IMR-90 (cell line): ENCODE results near the gene LIPH. TPM values are rescaled to one million over a fixed set of nuclear protein-coding genes. Genes with fewer than 3 reads are reported as not detected.

Source experiments
- ATAC-seq: fragments of 200-7000 bp; cut with Tn5 transposase; 2 replicates; pipeline ENCODE4 v1.9.1; 2020; ENCODE audit warnings: low read depth, mild to moderate bottlenecking, moderate library complexity
- BruUV-seq: library from RNA; stranded (reverse); fragments of 400-500 nt; replicated peaks from 2 replicates; lab custom pipeline; 2021; lab: Mats Ljungman, UMichigan
- CTCF ChIA-PET: fragments of 300-600 bp; formaldehyde crosslinking; extraction: SDS; loops from one replicate; lab custom pipeline; 2021; ENCODE audit warnings: antibody characterized with exemption; lab: Yijun Ruan, JAX
- POLR2A ChIA-PET: fragments of 300-600 bp; sonication (Branson Sonifier 250); formaldehyde crosslinking; loops from one replicate; lab custom pipeline; 2022; ENCODE audit warnings: antibody characterized with exemption; ENCODE audit not compliant: unreplicated experiment; lab: Charles Lee
- DNase-seq: peaks from one replicate; pipeline ENCODE4 v3.0.0; 2013
- H2AFZ ChIP-seq: replicated peaks from 2 replicates; pipeline ENCODE3; 2013; ENCODE audit warnings: low read length, mild to moderate bottlenecking; ENCODE audit not compliant: poor library complexity
- H2AK5ac ChIP-seq: 2 replicates; pipeline ENCODE4 v1.6.1; 2013; ENCODE audit warnings: low read depth, low read length, inconsistent platforms
- H2AK9ac ChIP-seq: replicated peaks from 2 replicates; pipeline ENCODE3; 2013; ENCODE audit warnings: mild to moderate bottlenecking, low read depth, low read length, moderate library complexity; ENCODE audit not compliant: poor library complexity
- H2BK120ac ChIP-seq: 2 replicates; pipeline ENCODE4 v1.6.1; 2013; ENCODE audit warnings: low read depth, low read length, inconsistent platforms
- H2BK15ac ChIP-seq: 3 replicates; pipeline ENCODE4 v1.6.1; 2013; ENCODE audit warnings: low read depth, low read length, inconsistent platforms
- H2BK20ac ChIP-seq: 2 replicates; pipeline ENCODE4 v1.6.1; 2013; ENCODE audit warnings: low read depth, mild to moderate bottlenecking, inconsistent platforms, low read length, moderate library complexity
- H2BK5ac ChIP-seq: 2 replicates; pipeline ENCODE4 v1.6.1; 2013; ENCODE audit warnings: mild to moderate bottlenecking, low read depth, low read length, inconsistent platforms; ENCODE audit not compliant: poor library complexity, severe bottlenecking
- H3K14ac ChIP-seq: replicated peaks from 2 replicates; pipeline ENCODE4 v1.6.1; 2013; ENCODE audit warnings: low read depth, low read length, inconsistent platforms
- H3K18ac ChIP-seq: 2 replicates; pipeline ENCODE4 v1.6.1; 2013; ENCODE audit warnings: low read depth, low read length, control low read depth
- H3K23ac ChIP-seq: 2 replicates; pipeline ENCODE4 v1.6.1; 2013; ENCODE audit warnings: low read depth, low read length, inconsistent platforms
- H3K27ac ChIP-seq: 2 replicates; pipeline ENCODE4 v1.5.1; 2013; ENCODE audit warnings: mild to moderate bottlenecking, control low read depth, low read length; ENCODE audit not compliant: insufficient read depth
- H3K27me3 ChIP-seq: 2 replicates; pipeline ENCODE4 v1.6.1; 2013; ENCODE audit warnings: low read length; ENCODE audit not compliant: control insufficient read depth, insufficient read depth
- H3K36me3 ChIP-seq: 2 replicates; pipeline ENCODE4 v1.6.1; 2013; ENCODE audit warnings: low read length, mixed read lengths; ENCODE audit not compliant: control insufficient read depth, insufficient read depth
- H3K4ac ChIP-seq: 2 replicates; pipeline ENCODE4 v1.6.1; 2013; ENCODE audit warnings: low read depth, low read length, inconsistent platforms
- H3K4me1 ChIP-seq: 2 replicates; pipeline ENCODE4 v1.6.1; 2013; ENCODE audit warnings: low read length, mixed read lengths; ENCODE audit not compliant: control insufficient read depth, insufficient read depth
- H3K4me2 ChIP-seq: 2 replicates; pipeline ENCODE4 v1.6.1; 2013; ENCODE audit warnings: low read depth, mild to moderate bottlenecking, control low read depth, low read length, moderate library complexity
- H3K4me3 ChIP-seq: 2 replicates; pipeline ENCODE4 v1.5.1; 2013; ENCODE audit warnings: low read depth, mild to moderate bottlenecking, control low read depth, low read length, moderate library complexity; ENCODE audit not compliant: insufficient read depth
- H3K56ac ChIP-seq: 2 replicates; pipeline ENCODE4 v1.6.1; 2013; ENCODE audit warnings: low read length, inconsistent platforms; ENCODE audit not compliant: insufficient read depth; ENCODE audit errors: extremely low read depth
- H3K79me1 ChIP-seq, 2 experiments: 2 replicates each; pipeline ENCODE4 v1.6.1; 2013; ENCODE audit warnings: low read length in 2 of 2, inconsistent platforms in 1 of 2, low read depth in 1 of 2
- H3K9ac ChIP-seq: 2 replicates; pipeline ENCODE4 v1.6.1; 2013; ENCODE audit warnings: low read depth, low read length, control low read depth
- H3K9me1 ChIP-seq: 2 replicates; pipeline ENCODE4 v1.6.1; 2013; ENCODE audit warnings: low read length, inconsistent platforms; ENCODE audit not compliant: insufficient read depth
- H3K9me3 ChIP-seq: 2 replicates; pipeline ENCODE4 v1.6.1; 2013; ENCODE audit warnings: low read length; ENCODE audit not compliant: control insufficient read depth, insufficient read depth
- H4K20me1 ChIP-seq: 2 replicates; pipeline ENCODE4 v1.6.1; 2013; ENCODE audit warnings: low read length, inconsistent platforms; ENCODE audit not compliant: insufficient read depth
- H4K5ac ChIP-seq: 2 replicates; pipeline ENCODE4 v1.6.1; 2013; ENCODE audit warnings: mild to moderate bottlenecking, low read depth, low read length, control low read depth
- H4K8ac ChIP-seq, 2 experiments: 2 replicates each; pipeline ENCODE4 v1.6.1; 2013; ENCODE audit warnings: low read depth in 2 of 2, low read length in 2 of 2, control low read depth in 1 of 2, inconsistent platforms in 1 of 2
- H4K91ac ChIP-seq: 2 replicates; pipeline ENCODE4 v1.6.1; 2013; ENCODE audit warnings: low read depth, low read length, inconsistent platforms; ENCODE audit not compliant: insufficient read depth
- MXI1 ChIP-seq: IDR thresholded peaks from 2 replicates; pipeline ENCODE4 v1.6.1; 2012; ENCODE audit warnings: low read depth, mild to moderate bottlenecking, low read length, moderate library complexity, borderline replicate concordance
- POLR2A ChIP-seq: IDR thresholded peaks from 2 replicates; pipeline ENCODE4 v1.6.1; 2012; ENCODE audit warnings: mild to moderate bottlenecking, low read depth, low read length
- RCOR1 ChIP-seq: IDR thresholded peaks from 2 replicates; pipeline ENCODE4 v1.6.1; 2012; ENCODE audit warnings: mild to moderate bottlenecking, low read length, improper control_type of control experiment; ENCODE audit not compliant: insufficient replicate concordance
- SMC3 ChIP-seq: fragments of 150-350 bp; IDR thresholded peaks from 2 replicates; pipeline ENCODE4 v1.6.1; 2016; ENCODE audit warnings: low read depth, mild to moderate bottlenecking, antibody characterized with exemption, low read length, moderate library complexity
- USF2 ChIP-seq: fragments of 150-350 bp; IDR thresholded peaks from 2 replicates; pipeline ENCODE4 v1.6.1; 2017; ENCODE audit warnings: mild to moderate bottlenecking, antibody characterized with exemption, low read length, low read depth
- WGBS, 2 experiments: methylation state at CpG; one replicate each; pipeline versions ENCODE4 v1.1.5 to v1.1.7; 2013; ENCODE audit warnings: missing lambda C conversion rate in 2 of 2; ENCODE audit not compliant: insufficient read length in 1 of 2; ENCODE audit errors: extremely low coverage in 2 of 2; 5-methylcytosine and 5-hydroxymethylcytosine counted together
- dilution Hi-C: fragments of 300-500 bp; cut with HindIII; formaldehyde crosslinking; loops from one replicate; pipeline ENCODE4 v1.14.3; 2018; ENCODE audit warnings: low sequenced_read_pairs; ENCODE audit not compliant: unreplicated experiment
- in situ Hi-C: fragments of 300-500 bp; cut with MboI; formaldehyde crosslinking; loops from 3 replicates; pipeline ENCODE4 v1.14.3; 2019; ENCODE audit warnings: low sequenced_read_pairs, inconsistent platforms, mixed read lengths
- intact Hi-C: fragments of 100-400 bp; cut with micrococcal nuclease; formaldehyde crosslinking; loops from 2 replicates; pipeline ENCODE4 v1.10.0; 2022
- polyA plus RNA-seq, 3 experiments: library from polyadenylated mRNA; depleted of rRNA; stranded (reverse); fragments of >200 nt; gene quantifications; 2 replicates each; pipeline ENCODE4 v1.2.3, GENCODE V29; 2012; ENCODE audit warnings: low replicate concordance in 1 of 3
- total RNA-seq: library from RNA; depleted of rRNA; stranded (reverse); fragments of >200 nt; gene quantifications from 2 replicates; pipeline ENCODE4 v1.2.3, GENCODE V29; 2012

The LIPH gene
- total and polyA plus RNA-seq, 2 of the 4 experiments (the other 2 are of a cell fraction): 0.27 to 0.36 TPM

DNA sequence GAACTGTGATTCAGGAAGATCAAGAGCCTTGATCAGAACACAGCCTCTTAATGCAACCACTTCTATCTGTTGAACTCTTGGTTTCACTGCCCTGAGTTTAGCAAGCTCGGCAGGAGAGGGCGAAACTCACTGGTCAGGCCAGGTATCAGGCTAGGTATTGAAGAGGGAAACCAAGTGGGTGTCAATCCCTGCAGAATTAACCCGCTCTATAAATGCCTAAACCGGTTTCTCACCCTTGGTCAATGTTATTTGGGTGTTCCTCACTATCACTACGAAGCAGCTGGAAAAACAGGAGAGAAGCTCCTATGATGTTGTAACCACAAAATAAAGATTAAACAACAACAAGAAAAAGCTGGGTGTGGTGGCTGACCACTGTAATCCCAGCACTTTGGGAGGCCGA is 23.9 kb downstream of the LIPH start:
- no peak overlapping the region for H2BK15ac ChIP-seq
- H3K27me3 ChIP-seq: peaks cover 3% of the 10 kb centered on the region
- no peak overlapping the region for H4K5ac ChIP-seq
- BruUV-seq: no TSS peak
- no peak overlapping the region for H2BK120ac ChIP-seq
- no peak overlapping the region for H2AFZ ChIP-seq
- H2AK5ac ChIP-seq: no peak overlapping the region
- no peak overlapping the region for H3K27ac ChIP-seq
- in situ Hi-C loops: no loop called here
- no peaks in the 10 kb centered on the region for H3K79me1 ChIP-seq
- no peak overlapping the region for H3K14ac ChIP-seq
- H3K4me1 ChIP-seq: no peaks in the 10 kb centered on the region
- H4K91ac ChIP-seq: no peak overlapping the region
- intact Hi-C loops: no loop called here
- no peak overlapping the region for H3K4me3 ChIP-seq
- no peak overlapping the region for H3K18ac ChIP-seq
- ChIA-PET CTCF (no interaction called here), POLR2A (interaction anchor here (0.6 kb wide), 1 partner anchor 21 kb away, joined by 3 read pairs; no protein-coding TSS in a partner anchor)
- no peaks in the 10 kb centered on the region for H3K9me3 ChIP-seq
- TF ChIP-seq MXI1 (no peak), POLR2A (no peak), SMC3 (no peak), USF2 (no peak), RCOR1 (no peak)
- no CpG with 5 or more reads among the region's 6 CpGs for WGBS, 2 experiments
- no peak overlapping the region for H3K4me2 ChIP-seq
- H4K20me1 ChIP-seq: no peaks in the 10 kb centered on the region
- no peak overlapping the region for H2BK20ac ChIP-seq
- H3K9ac ChIP-seq: no peak overlapping the region
- DNase-seq (no peak), ATAC-seq (no peak)
- no peak overlapping the region for H3K23ac ChIP-seq
- no peak overlapping the region for H3K56ac ChIP-seq
- H3K4ac ChIP-seq: no peak overlapping the region
- H3K9me1 ChIP-seq: no peaks in the 10 kb centered on the region
- H2BK5ac ChIP-seq: no peak overlapping the region
- no peak overlapping the region for H2AK9ac ChIP-seq
- no peaks in the 10 kb centered on the region for H3K36me3 ChIP-seq
- dilution Hi-C loops: no loop called here
- H4K8ac ChIP-seq: no peak overlapping the region
